DND-41 (cell line): Measurements from ENCODE around the gene FLOT1.
"Not testable (repeated sequence)": the region's sequence is repeated elsewhere in the genome, so short reads cannot be mapped to it uniquely, and the experiment has no call there.

Experiments
- CTCF ChIP-seq: IDR thresholded peaks from 2 replicates; pipeline ENCODE4 v1.5.1; 2012; ENCODE audit warnings: borderline replicate concordance, low read length, moderate library complexity, mild to moderate bottlenecking; ENCODE audit not compliant: poor library complexity, severe bottlenecking; ENCODE audit errors: extremely low read depth
- EZH2 ChIP-seq: IDR thresholded peaks from 3 replicates; pipeline ENCODE4 v1.6.1; 2012; ENCODE audit warnings: borderline replicate concordance, low read depth, mild to moderate bottlenecking, moderate library complexity, low read length, inconsistent platforms; ENCODE audit not compliant: severe bottlenecking

- not testable (repeated sequence) for TF ChIP-seq CTCF, EZH2
Observed at GRCh38 chr6:30764490-30765043, 22.1 kb upstream of the FLOT1 start.
